GM12873 (cell line): ENCODE data around the gene MANEA.

Experiments used
- CTCF ChIP-seq: IDR thresholded peaks from 2 replicates; pipeline ENCODE4 v1.5.1; 2012; ENCODE audit warnings: low read depth, mild to moderate bottlenecking, moderate library complexity, low read length, control low read depth; ENCODE audit not compliant: insufficient read depth; ENCODE audit errors: missing control alignments

Gene MANEA

GRCh38 chr6:95589826-95590570 lies 12.7 kb downstream of the MANEA start:
- no peak for TF ChIP-seq CTCF

GRCh38 chr6:95593025-95593424 lies 15.7 kb downstream of the MANEA start:
- no peak for TF ChIP-seq CTCF

- no peak for TF ChIP-seq CTCF
Observed at GRCh38 chr6:95596021-95596420, 18.7 kb downstream of the MANEA start.

- TF ChIP-seq CTCF: no peak
Observed at GRCh38 chr6:95599706-95600105, 22.4 kb downstream of the MANEA start.

GRCh38 chr6:95601133-95601532 lies 23.8 kb downstream of the MANEA start:
- TF ChIP-seq CTCF: no peak

- no peak for TF ChIP-seq CTCF
Observed at GRCh38 chr6:95614094-95614493, 36.8 kb downstream of the MANEA start.

- no peak for TF ChIP-seq CTCF
Observed at GRCh38 chr6:95629551-95629950, 52.2 kb downstream of the MANEA start.
